HCT116 (cell line): ENCODE results near the gene CCDC106.

Experiments
- CTCF ChIP-seq, 3 experiments: fragments of 200-600 bp in 1 of 3; sonication (generic) in 1 of 3; IDR thresholded peaks in 2 of 3; conservative IDR thresholded peaks in 1 of 3; 2 replicates each; pipeline ENCODE4 v1.5.1; 2012 to 2017; ENCODE audit warnings: low read depth in 2 of 3, low read length in 2 of 3, antibody characterized with exemption in 1 of 3, borderline replicate concordance in 1 of 3, control low read depth in 1 of 3, mild to moderate bottlenecking in 1 of 3, mixed read lengths in 1 of 3, mixed run types in 1 of 3, moderate library complexity in 1 of 3; ENCODE audit not compliant: insufficient read depth in 1 of 3
- EGR1 ChIP-seq: IDR thresholded peaks from 2 replicates; pipeline ENCODE4 v1.6.1; 2012; ENCODE audit warnings: low read depth
- EZH2 ChIP-seq: fragments of 200-600 bp; sonication (generic); IDR thresholded peaks from 2 replicates; pipeline ENCODE4 v1.6.1; 2017; ENCODE audit warnings: antibody characterized with exemption, mixed run types
- EZH2phosphoT487 ChIP-seq: fragments of 200-600 bp; IDR thresholded peaks from 2 replicates; pipeline ENCODE4 v1.6.1; 2018; ENCODE audit warnings: antibody characterized with exemption, borderline replicate concordance
- JUND ChIP-seq: IDR thresholded peaks from 2 replicates; pipeline ENCODE4 v1.6.1; 2012
- POLR2A ChIP-seq: IDR thresholded peaks from 2 replicates; pipeline ENCODE4 v1.7.0; 2011; ENCODE audit warnings: borderline replicate concordance; ENCODE audit not compliant: insufficient read depth, insufficient read length; ENCODE audit errors: extremely low read depth
- POLR2AphosphoS5 ChIP-seq: IDR thresholded peaks from 2 replicates; pipeline ENCODE4 v1.6.1; 2011; ENCODE audit warnings: mild to moderate bottlenecking, low read depth, low read length, moderate library complexity
- SP1 ChIP-seq: IDR thresholded peaks from 2 replicates; pipeline ENCODE4 v1.6.1; 2012; ENCODE audit warnings: low read depth
- ZBTB33 ChIP-seq: IDR thresholded peaks from 2 replicates; pipeline ENCODE4 v1.6.1; 2011; ENCODE audit warnings: mild to moderate bottlenecking, low read length, moderate library complexity; ENCODE audit not compliant: insufficient replicate concordance; ENCODE audit errors: extremely low read depth
- ZFX ChIP-seq: fragments of 450-650 bp; IDR thresholded peaks from 2 replicates; pipeline ENCODE4 v1.6.1; 2017

GRCh38 chr19:55640043-55640576, 7.9 kb upstream of the CCDC106 start:
- no peak for TF ChIP-seq CTCF (IDR thresholded peaks at IDR 0.05 in 2 of 3, conservative IDR thresholded peaks at IDR 0.05 in 1 of 3; ENCODE audit: borderline replicate concordance in 1 of 3, insufficient read depth in 1 of 3, low read depth in 2 of 3, low read length in 2 of 3)
- no peak for TF ChIP-seq EZH2phosphoT487
- TF ChIP-seq EGR1: no peak
- TF ChIP-seq POLR2AphosphoS5: no peak
- TF ChIP-seq ZFX: no peak; the same call in 1 of the 2 replicates
- TF ChIP-seq ZBTB33: no peak
- no peak for TF ChIP-seq EZH2
- no peak for TF ChIP-seq POLR2A
- no peak for TF ChIP-seq SP1
- no peak for TF ChIP-seq JUND
